ENCODE measurements around the gene FKBP8.

GRCh38 chr19:18486746-18487145 is 56.6 kb downstream of the FKBP8 start:
- TF ChIP-seq, protein P1, sequence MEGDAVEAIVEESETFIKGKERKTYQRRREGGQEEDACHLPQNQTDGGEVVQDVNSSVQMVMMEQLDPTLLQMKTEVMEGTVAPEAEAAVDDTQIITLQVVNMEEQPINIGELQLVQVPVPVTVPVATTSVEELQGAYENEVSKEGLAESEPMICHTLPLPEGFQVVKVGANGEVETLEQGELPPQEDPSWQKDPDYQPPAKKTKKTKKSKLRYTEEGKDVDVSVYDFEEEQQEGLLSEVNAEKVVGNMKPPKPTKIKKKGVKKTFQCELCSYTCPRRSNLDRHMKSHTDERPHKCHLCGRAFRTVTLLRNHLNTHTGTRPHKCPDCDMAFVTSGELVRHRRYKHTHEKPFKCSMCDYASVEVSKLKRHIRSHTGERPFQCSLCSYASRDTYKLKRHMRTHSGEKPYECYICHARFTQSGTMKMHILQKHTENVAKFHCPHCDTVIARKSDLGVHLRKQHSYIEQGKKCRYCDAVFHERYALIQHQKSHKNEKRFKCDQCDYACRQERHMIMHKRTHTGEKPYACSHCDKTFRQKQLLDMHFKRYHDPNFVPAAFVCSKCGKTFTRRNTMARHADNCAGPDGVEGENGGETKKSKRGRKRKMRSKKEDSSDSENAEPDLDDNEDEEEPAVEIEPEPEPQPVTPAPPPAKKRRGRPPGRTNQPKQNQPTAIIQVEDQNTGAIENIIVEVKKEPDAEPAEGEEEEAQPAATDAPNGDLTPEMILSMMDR (IDR thresholded peaks at IDR 0.05): no peak
- TF ChIP-seq CREB1 (CRISPR knock-in tag; IDR thresholded peaks at IDR 0.05) (no peak), NR2C2 (CRISPR knock-in tag; IDR thresholded peaks at IDR 0.05) (no peak), KAT7 (CRISPR knock-in tag; IDR thresholded peaks at IDR 0.05; ENCODE audit: borderline replicate concordance) (no peak), ATF1 (CRISPR knock-in tag; IDR thresholded peaks at IDR 0.05) (no peak), NR1H2 (CRISPR knock-in tag; IDR thresholded peaks at IDR 0.05) (no peak), USF2 (CRISPR knock-in tag; IDR thresholded peaks at IDR 0.05) (no peak), MYBL2 (CRISPR knock-in tag; IDR thresholded peaks at IDR 0.05) (no peak), HMGA2 (CRISPR knock-in tag; IDR thresholded peaks at IDR 0.05) (no peak), ZNF138 (CRISPR knock-in tag; conservative IDR thresholded peaks at IDR 0.05) (no peak), NFATC4 (CRISPR knock-in tag; IDR thresholded peaks at IDR 0.05) (no peak), USF1 (CRISPR knock-in tag; IDR thresholded peaks at IDR 0.05) (no peak)
- TF ChIP-seq, protein P2, sequence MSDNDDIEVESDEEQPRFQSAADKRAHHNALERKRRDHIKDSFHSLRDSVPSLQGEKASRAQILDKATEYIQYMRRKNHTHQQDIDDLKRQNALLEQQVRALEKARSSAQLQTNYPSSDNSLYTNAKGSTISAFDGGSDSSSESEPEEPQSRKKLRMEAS (CRISPR knock-in tag; IDR thresholded peaks at IDR 0.05): no peak
- TF ChIP-seq, protein P3, sequence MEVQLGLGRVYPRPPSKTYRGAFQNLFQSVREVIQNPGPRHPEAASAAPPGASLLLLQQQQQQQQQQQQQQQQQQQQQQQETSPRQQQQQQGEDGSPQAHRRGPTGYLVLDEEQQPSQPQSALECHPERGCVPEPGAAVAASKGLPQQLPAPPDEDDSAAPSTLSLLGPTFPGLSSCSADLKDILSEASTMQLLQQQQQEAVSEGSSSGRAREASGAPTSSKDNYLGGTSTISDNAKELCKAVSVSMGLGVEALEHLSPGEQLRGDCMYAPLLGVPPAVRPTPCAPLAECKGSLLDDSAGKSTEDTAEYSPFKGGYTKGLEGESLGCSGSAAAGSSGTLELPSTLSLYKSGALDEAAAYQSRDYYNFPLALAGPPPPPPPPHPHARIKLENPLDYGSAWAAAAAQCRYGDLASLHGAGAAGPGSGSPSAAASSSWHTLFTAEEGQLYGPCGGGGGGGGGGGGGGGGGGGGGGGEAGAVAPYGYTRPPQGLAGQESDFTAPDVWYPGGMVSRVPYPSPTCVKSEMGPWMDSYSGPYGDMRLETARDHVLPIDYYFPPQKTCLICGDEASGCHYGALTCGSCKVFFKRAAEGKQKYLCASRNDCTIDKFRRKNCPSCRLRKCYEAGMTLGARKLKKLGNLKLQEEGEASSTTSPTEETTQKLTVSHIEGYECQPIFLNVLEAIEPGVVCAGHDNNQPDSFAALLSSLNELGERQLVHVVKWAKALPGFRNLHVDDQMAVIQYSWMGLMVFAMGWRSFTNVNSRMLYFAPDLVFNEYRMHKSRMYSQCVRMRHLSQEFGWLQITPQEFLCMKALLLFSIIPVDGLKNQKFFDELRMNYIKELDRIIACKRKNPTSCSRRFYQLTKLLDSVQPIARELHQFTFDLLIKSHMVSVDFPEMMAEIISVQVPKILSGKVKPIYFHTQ (CRISPR knock-in tag; IDR thresholded peaks at IDR 0.05): no peak

All from WTC11 (cell line).